LHCN-M2 (cell line): ENCODE measurements around the gene A1BG. TPM values are rescaled to one million over a fixed set of nuclear protein-coding genes. Genes with fewer than 3 reads are reported as not detected.
A peak's percentile ranks its signal among the peaks of the same experiment; 100 is the strongest.
"Not testable (repeated sequence)": the region's sequence is repeated elsewhere in the genome, so short reads cannot be mapped to it uniquely, and the experiment has no call there.

Experiments used
- DNase-seq: peaks from one replicate; pipeline ENCODE4 v3.0.0-alpha.2; 2012; ENCODE audit warnings: low read depth
- total RNA-seq: library from RNA; depleted of rRNA; stranded (reverse); fragments of >200 nt; gene quantifications from 2 replicates; pipeline ENCODE4 v1.2.3, GENCODE V29; 2014

The A1BG gene
- total RNA-seq, 1 experiment from 2014 or later = 27.7 TPM

DNA sequence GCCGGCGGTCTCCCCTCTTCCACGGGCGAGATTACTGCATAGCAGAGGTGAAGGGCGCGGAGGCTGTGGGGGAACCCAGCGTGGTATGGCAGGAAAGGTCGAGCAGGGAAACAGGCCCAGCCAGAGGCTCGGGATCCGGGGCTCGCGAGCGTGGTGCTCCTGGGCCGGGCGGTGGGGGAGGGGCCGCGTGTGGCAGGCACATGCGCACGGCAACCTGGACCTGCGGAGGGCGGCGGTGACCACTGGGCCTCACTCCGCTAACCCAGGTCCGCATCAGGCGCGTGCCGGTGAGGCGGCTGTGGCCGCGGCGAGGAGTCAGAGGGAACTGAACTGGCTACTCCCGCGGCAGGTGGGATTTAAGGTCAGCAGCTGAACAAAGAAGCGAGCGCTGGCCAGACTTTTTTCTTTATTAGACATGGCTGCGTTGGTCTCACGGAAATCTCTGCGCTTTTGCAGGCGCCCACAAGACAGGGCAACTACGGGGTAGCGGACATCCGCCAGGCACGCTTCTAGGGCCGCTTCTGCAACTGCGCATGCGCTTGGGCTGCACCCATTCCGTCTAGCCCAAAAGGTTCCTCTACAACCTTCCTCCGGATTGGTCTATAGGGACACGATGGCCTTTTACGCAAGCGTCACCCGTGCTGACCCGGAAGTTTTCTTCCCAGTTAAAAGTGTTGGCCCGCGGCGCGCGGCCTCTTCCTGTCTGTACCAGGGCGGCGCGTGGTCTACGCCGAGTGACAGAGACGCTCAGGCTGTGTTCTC is 33.5 kb upstream of the A1BG start, which contains the start of gene RPS5:
Gene RPS5 (plus strand): TSS at position 694 of the 762 bp plus-strand sequence. CDS start 869 bp downstream, outside the sequence.
- DNase-seq = peak; percentile 99

DNA sequence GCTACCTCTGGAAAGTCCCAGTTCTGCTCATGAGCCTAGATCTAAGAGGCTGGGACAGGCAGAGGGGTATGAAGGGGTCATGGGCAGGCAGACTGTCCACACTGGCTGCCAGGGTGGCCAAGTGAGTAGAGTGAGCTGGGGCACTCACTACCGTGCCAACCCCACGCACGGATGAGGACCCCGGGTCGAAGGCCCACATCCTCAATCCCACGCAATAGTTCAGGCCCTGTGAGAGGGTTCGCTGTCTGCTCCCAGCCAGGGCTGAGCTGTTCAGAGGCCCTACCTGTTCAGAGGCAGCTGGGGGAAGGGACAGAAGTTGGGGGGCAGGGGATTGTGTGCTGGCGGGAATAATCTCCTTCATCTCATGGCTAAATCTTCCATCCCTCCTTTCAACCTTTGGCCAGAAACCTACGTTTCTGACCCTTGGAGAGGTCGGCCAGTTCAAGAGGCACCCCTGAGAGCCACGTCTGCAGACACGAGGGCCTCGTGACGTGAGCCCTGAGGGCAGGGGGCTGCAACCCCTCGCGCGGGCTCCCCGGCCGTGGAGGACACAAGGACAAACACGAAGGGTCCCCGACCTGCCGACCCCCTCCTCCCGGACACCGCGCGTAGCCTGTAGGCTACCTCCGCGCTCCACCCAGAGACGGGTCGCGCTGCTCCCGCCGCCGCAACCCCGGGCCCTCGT is 32.7 kb upstream of the A1BG start:
- DNase-seq = no peak

DNA sequence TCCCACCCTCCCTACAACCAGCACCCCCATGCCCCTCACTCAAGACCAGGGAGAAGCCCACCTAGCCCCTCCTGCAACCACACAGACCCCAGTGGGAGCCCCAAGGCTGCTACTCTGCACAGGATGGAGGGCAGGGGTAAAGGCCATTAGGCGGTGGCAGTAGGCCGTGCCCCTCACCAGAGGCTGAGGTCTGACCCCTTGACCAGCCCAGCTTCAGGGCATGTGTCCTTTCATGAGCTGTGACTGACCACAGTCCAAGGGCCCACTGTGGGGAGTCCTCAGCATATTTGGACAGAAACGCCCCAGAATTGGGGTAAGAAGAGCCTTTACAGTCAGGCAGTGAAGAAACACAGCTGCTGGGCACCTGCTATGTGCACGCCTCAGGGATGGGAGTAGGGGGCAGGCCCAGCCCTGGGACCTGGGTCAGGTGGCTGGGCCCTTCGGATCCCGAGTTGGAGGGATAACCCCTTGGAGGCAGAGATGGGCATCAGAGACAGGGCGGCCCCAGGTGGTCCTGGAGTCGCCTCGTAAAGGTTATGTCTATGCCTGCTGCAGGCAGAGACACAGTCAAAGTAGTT is 32.1 kb upstream of the A1BG start:
- no peak for DNase-seq

DNA sequence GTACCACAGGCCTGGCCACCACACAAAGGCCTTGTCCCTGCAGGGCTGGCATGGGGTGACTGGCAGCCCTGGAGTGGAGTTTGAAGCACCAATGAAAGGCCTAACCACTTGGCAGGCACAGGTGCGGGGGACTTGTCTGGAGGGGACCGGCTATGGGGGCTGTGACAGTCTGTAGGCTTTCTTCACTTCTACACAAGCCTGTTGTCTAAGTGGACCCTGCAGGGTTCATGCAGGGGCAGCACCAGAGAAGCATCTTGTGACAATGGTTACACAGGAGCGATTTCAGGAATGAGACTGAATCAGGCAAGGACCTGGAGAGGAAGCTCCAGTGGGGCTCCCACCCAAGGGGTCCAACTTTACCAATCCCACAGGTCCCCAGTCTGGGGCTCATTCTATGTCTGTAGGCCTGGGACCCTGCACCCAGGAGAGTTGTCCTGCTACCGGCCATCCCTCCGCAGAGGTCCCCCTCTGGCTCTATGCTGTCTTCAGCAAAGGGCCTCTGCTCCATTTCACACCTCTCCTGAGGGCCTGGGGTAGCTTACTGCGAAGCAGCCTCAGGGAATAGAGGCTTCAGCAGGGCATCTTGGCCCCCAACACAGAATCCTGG is 29.8 kb upstream of the A1BG start:
- no peak for DNase-seq

DNA sequence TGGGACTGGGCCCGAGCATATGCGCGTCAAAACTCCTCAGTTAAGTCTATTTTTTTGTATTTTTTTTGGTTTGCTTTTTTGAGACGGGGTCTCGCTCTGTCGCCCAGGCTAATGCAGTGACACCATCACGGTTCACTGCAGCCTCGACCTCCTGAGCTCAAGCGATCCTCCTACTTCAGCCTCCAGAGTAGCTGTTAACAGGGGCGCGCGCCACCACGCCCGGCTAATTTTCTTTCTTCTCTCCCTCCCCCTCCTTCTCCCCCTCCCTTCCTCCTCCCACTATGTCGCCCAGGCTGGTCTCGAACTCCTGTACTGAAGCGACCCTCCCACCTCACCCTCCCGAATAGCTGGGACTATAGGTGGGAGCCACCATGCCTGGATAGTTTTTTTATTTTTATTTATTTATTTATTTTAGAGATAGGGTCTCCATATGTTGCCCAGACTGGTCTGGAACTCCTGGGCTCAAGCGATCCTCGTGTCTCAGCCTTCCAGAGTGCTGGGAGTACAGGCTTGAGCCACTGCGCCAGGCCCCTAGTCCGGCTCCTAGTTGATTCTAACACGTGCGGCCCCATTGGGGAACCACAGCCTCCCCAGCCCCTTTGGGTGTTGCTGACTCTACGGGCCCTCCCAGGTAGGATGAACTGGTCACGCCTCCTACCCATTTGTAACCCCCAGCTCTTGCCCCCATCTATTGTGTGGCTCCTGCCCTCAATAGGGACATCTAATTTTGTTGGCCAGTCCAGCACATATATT is 28.3 kb upstream of the A1BG start:
- DNase-seq = no peak

DNA sequence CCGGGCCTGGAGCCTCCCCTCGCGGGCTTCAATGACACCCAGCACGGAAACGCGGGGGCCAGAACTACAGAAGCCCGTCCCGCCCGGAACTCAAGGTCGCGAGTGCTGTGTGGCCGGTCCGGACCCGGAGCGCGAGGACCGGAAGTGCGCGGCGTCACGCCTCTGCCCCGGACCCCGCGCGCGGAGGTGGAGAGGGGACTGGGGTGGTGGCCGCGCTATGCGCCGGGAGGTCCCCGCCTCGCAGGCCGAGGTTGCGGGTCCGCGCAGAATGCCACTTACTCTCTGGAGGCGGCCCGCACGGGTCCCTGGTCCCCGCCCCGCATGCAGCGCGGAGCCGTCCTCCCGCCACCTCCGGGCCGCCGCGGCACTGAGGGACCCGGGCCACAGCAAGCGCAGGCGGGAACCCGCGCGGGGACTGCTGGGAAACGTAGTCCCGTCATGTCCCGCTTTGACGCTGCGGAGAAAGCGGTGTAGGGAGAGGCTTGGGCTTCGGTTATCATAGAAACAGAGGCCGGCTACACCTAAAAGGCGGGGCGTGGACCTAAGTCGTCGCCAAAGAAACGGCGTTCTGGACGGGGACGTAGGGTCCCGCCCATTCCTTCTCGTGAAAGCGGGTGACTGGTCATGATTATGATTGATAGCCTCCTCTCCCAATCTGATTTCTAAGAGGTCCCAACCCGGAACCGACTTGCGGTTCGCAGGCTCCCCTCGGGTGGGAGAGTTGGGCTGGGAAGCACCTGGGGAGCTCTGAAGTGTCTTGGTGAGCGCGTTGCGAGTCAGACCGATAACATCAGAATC is 27.6 kb upstream of the A1BG start, which contains the start of gene ZNF837:
Gene ZNF837 (minus strand): TSS at position 369 of the 798 bp plus-strand sequence. CDS start 11,698 bp downstream, outside the sequence.
- peak; percentile 100 for DNase-seq

DNA sequence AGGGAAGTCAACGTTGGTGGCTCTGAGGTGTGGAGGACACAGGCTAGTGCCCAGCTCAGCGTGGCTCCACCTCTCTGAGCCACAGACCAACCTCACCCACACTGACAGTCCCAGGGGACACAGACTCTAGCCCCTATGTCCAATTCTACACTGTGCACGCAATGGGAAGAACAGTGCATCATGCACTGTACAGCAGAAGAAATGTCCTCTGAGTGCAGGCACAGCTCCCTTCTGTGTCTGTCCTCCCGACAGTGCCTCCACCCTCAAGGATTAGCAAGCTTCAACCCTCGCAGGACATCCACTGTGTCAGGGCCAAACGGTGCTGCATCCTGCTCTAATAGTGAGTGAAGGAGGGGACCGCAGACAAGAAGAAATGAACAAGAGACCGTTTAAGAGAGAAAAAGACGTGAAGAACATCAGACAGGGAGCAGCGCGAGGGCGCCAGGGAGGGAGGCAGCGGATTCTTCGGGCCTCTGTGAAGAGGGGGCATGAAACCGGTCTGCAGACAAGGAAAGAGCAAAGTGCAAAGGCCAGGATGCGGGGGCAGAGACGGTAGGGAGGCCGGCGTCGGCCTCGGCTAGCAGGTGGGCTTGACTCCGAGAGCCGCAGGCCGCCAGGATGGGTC is 26.9 kb upstream of the A1BG start:
- no peak for DNase-seq

DNA sequence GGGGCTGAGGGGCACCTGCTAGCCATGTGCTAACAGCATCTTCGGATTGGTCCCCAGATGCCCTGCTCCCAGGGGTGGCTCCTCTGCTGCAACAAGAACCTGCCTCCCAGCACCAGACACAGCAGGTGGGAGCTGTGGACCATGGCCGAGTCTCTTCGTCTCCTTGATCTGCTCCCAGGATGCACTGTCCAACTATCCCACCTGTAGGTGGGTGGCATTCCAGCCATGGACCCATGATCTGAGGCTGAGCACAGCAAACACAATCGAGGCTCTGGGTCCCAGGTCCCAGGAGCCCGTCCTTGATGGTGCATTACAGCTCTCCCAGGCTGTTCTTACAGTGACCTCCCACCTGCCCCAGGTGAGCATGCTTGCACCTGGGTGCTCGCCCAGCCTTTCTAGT is 26.0 kb upstream of the A1BG start:
- DNase-seq = no peak

DNA sequence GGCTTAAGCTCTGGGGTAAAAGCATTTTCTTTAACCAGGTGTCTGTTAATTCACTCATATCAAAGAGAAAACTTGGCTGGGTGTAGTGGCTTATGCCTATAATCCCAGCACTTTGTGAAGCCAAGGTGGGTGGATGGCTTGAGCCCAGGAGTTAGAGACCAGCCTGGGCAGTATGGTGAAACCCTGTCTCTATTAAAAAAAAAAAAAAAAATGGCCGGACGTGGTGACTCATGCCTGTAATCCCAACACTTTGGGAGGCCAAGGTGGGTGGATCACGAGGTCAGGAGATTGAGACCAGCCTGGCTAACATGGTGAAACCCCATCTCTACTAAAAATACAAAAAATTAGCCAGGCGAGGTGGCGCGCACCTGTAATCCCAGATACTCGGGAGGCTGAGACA is 23.4 kb upstream of the A1BG start:
- not testable (repeated sequence) for DNase-seq

DNA sequence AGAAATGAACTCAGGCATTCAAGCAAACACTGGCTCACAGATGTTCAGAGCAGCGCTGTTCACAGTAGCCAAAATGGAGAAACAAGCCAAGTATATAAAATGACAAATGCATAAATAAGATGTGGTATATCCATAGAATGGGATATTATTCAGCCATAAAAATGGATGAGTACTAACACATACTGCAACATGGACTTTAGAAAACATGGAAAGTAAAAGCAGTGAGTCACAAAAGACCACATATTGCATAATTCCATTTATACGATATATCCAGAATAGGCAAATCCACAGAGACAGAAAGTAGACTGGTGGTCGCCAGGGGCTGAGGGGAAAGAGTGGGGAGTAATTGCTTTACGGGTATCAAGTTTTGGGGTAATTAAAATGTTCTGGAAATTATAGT is 20.9 kb upstream of the A1BG start:
- no peak for DNase-seq

DNA sequence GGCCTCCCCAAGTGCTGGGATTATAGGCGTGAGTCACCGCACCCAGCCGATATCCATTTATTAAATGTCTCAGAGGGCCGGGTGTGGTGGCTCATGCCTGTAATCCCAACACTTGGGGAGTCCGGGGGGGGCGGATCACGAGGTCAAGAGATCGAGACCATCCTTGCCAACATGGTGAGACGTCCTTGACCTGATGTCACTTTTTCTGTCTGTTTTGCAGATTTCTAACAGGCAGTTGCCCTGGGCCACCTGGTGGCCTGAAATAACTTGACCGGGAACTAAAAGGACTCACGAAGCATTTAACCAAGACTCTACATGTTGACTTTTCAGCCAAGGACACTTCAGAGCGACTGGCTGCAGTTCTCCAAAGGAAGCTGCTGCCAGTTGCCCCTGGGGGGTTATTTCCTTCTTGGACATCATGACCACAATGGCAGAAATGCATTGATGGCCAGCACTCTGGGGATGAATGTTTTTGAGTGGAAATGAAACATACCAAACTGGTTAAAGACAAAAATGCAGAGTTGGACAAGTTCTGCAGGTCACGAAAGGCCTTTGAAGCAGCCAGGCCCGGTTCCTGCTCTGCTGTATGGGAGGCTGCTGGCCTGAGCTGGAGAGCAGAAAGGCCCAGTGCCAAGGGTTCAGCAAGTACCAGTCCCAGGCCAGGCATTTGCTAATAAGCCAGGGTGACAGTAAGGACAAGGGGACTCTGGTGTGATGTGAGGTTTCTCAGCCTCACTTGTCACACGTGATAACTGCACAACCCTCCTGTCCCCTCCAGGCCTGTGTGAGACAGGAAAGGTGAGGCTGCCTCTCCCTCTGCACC is 19.2 kb upstream of the A1BG start:
- DNase-seq = no peak

DNA sequence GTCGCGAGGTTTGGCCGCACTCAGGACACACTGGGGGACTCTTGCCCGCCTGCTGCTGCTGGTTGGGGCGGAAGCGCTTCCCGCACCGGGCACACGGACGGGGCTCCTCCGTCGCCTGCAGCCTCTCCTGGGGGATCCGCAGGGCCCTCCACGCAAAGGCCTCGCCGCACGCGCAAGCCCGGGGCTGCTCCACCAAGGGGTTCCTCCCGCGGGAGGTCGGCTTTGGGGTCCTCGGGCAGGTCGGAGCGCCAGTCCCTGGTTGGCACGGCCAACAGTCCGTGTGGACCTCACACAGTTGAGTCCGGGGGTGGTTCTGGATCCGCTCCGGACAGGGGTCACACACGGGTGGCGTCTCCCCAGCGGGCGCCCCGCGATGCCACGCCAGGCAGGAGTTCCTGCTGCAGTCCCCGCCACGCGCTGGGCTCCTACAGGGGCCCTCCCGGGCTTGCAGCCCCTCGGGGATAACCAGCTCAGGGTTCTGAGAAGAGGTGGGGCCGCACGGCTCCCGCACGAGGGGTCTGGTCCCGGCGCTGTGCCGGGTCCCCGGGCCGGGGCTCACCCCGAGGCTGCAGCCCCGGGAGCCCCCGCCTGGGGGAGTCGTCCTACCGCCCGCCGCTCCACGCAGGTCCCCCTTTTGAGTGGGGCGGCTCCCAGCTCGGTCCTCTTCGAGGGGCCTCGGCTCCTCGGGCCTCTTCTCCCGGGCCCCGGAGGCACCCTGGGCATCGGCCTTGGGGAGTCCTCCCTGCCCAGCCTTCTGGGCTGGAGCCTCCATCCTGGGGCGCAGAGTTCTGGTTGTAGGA is 15.5 kb upstream of the A1BG start:
- no peak for DNase-seq

DNA sequence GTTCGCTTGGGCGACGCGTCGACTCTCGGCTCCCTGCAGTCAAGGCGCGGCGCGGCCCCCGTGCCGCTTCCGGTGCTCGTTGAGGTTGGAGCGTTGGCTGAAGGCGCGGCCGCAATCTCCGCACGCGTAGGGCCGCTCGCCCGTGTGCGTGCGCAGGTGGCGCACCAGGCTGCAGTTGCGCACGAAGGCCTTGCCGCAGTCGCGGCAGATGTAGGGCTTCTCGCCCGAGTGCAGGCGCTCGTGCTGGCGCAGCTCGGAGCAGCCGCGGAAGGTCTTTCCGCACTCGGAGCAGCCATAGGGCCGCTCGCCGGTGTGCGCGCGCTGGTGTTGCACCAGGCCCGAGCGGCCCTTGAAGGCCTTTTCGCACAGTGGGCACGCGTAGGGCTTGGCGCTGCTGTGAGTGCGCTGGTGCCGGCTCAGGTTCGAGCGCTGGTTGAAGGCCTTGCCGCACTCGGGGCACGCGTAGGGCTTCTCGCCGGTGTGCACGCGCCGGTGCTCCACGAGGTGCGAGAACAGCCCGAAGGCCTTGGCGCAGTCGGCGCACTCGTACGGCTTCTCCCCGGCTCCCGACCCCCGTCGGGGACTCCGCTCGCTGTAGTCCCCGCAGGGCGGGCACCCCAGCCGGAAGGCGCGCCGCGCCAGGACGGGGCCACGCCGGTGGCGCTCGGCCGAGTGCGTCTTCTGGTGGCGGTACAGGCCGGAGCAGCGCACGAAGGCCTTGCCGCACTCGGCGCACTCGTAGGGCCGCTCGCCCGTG is 14.6 kb upstream of the A1BG start:
- no peak for DNase-seq

DNA sequence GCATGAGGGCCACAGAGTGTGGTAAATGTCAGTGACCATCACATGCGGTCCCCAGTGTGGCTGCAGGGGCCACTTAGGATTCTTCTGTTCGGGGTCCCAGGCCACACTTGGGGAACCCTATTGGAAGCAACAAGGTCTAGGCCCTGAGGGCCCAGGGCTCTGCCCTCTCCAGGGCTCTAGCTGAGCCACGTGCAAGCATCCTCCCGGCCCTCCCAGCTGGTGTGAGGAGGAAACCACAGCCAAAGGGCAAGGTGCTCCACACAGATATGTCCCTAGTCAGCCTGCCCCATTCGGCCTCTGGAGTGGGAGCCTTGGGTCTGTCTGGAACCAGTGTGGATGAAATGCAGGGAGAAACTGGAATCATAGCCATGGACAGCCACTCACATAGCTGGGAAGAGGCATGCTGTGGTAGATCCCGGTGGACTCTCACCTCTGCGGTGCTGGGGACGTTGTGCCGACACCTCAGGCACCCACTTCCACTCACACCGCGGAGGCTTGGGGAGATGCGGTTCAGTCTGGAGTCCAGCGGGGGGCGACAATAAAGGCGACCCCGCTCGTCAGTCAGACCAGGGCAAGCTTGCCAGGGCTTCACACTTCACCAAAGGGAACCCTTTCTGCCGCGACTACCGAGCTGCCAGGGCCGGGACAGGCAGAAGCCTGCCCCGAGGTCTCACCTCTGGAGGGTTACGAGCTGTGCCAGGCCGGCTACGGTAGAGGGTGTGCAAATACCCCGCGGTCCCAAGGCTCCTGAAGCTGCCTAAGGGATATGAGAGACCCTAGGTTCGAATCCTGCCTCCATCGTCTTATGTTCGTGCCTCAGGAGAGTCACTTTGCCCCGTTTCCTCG is 13.5 kb upstream of the A1BG start:
- DNase-seq = no peak

DNA sequence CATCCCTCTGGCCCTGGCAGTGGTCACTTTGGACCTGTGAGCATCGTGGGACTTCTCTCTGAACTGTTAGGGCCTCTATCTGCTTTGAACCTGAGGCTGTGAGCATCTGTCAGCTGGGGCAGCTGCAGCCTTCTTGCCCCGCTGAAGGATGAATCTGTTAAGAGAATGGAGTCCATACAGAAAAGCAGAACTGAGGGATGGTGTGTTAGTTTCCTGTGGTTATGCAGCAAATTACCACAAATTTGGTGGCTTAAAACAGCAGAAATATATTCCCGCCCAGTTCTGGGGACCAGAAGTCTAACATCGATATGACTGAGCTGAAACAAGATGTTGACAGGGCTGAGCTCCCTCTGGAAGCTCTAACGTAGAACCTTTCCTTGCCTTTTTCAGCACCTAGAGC is 10.9 kb upstream of the A1BG start:
- DNase-seq = no peak

DNA sequence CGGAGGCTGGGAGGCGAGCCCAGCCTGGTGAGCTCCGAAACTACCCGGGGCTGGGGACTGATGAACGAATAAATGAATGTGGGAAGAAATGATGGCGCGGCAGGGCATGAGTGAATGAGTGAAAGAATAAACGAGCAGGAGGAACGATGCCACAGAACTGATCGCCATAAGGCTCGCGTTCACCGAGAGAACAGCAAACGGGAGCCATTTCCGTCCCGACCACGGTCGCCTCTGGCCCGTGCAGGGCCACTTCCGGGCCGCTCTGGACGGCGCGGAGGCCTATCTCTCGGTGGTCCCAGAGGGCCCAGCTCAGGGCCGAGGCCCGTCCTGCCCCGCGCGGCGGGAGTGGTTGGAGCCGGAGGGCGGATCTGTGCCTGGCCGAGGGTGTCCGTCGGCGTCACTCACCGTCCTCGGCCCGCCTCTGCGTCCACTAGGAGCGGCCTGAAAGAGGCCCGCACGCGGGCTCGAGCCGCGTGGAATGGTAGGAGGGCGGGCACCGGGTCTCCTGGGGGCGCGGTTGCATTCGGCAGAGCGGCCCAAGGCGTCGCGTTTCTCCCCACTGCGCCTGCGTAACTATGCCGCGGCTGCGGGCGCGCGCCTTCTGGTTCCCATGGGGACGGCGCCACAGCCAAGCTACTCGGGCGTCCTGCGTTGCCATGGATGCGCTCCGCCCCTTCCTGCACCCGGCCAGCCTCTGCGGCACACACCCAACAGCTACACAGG is 9.1 kb upstream of the A1BG start, which contains the start of gene ZNF497:
Gene ZNF497 (minus strand): TSS at position 480 of the 723 bp plus-strand sequence. CDS start 5,116 bp downstream, outside the sequence.
- peak; percentile 93 for DNase-seq
